PC-3 (cell line): ENCODE results near the gene GDI2. TPM values are rescaled to one million over a fixed set of nuclear protein-coding genes. Genes with fewer than 3 reads are reported as not detected.
A peak's percentile ranks its signal among the peaks of the same experiment; 100 is the strongest.

Experiments used
- ATAC-seq: fragments of 200-7000 bp; cut with Tn5 transposase; 2 replicates; pipeline ENCODE4 v1.9.1; 2020; ENCODE audit warnings: mild to moderate bottlenecking, moderate library complexity
- BruUV-seq: library from RNA; stranded (reverse); fragments of 400-500 nt; replicated peaks from 2 replicates; lab custom pipeline; 2021; lab: Mats Ljungman, UMichigan
- CTCF ChIA-PET: fragments of 300-600 bp; sonication (Branson Sonifier 250); formaldehyde crosslinking; loops from one replicate; lab custom pipeline; 2022; ENCODE audit warnings: antibody characterized with exemption; lab: Charles Lee
- POLR2A ChIA-PET: fragments of 300-600 bp; sonication (Branson Sonifier 250); formaldehyde crosslinking; loops from one replicate; lab custom pipeline; 2022; ENCODE audit warnings: antibody characterized with exemption; ENCODE audit not compliant: unreplicated experiment; lab: Charles Lee
- DNase-seq: peaks from one replicate; pipeline ENCODE4 v3.0.0-alpha.2; 2015
- H2AFZ ChIP-seq: fragments of 300-600 bp; sonication (generic); 2 replicates; pipeline ENCODE4 v1.6.0; 2016; ENCODE audit warnings: antibody characterized with exemption, low read length
- H3F3A ChIP-seq: fragments of 300-600 bp; sonication (generic); one replicate; pipeline ENCODE4 v1.6.0; 2017; ENCODE audit warnings: antibody characterized with exemption, low read length, control low read depth, mild to moderate bottlenecking; ENCODE audit not compliant: unreplicated experiment
- H3K27ac ChIP-seq: fragments of 300-600 bp; sonication (generic); 2 replicates; pipeline ENCODE4 v1.5.1; 2016; ENCODE audit warnings: mild to moderate bottlenecking, low read length
- H3K27me3 ChIP-seq: fragments of 300-600 bp; sonication (generic); 2 replicates; pipeline ENCODE4 v1.6.1; 2016; ENCODE audit warnings: low read length, mixed read lengths
- H3K36me3 ChIP-seq: fragments of 300-600 bp; sonication (generic); 2 replicates; pipeline ENCODE4 v1.6.1; 2016; ENCODE audit warnings: low read depth, mixed run types, low read length, mixed read lengths
- H3K4me1 ChIP-seq: fragments of 300-600 bp; sonication (generic); 2 replicates; pipeline ENCODE4 v1.5.1; 2016; ENCODE audit warnings: low read length; ENCODE audit not compliant: insufficient read depth
- H3K4me2 ChIP-seq: fragments of 300-600 bp; sonication (generic); 2 replicates; pipeline ENCODE4 v1.6.0; 2016; ENCODE audit warnings: low read length
- H3K4me3 ChIP-seq: fragments of 300-600 bp; sonication (generic); 2 replicates; pipeline ENCODE4 v1.5.1; 2016; ENCODE audit warnings: mild to moderate bottlenecking, low read length, mixed read lengths
- H3K79me2 ChIP-seq: fragments of 300-600 bp; sonication (generic); 2 replicates; pipeline ENCODE4 v1.6.1; 2017; ENCODE audit warnings: low read length, mixed read lengths
- H3K9ac ChIP-seq: fragments of 300-600 bp; sonication (generic); 2 replicates; pipeline ENCODE4 v1.6.0; 2016; ENCODE audit warnings: mild to moderate bottlenecking, low read length
- H3K9me2 ChIP-seq: fragments of 300-600 bp; sonication (generic); replicated peaks from 2 replicates; pipeline ENCODE4 v1.6.1; 2016; ENCODE audit warnings: mixed run types, low read length, mixed read lengths
- H3K9me3 ChIP-seq: fragments of 300-600 bp; sonication (generic); 2 replicates; pipeline ENCODE4 v1.6.1; 2016; ENCODE audit warnings: low read length, mixed read lengths
- H4K20me1 ChIP-seq: fragments of 300-600 bp; sonication (generic); 2 replicates; pipeline ENCODE4 v1.6.1; 2016; ENCODE audit warnings: low read length, mixed read lengths
- EZH2 ChIP-seq: fragments of 300-600 bp; sonication (generic); IDR thresholded peaks from one replicate; pipeline ENCODE4 v1.6.1; 2017; ENCODE audit warnings: antibody characterized with exemption, mild to moderate bottlenecking, low read length; ENCODE audit not compliant: unreplicated experiment
- EZH2phosphoT487 ChIP-seq: fragments of 300-600 bp; sonication (generic); IDR thresholded peaks from 2 replicates; pipeline ENCODE4 v1.6.1; 2018; ENCODE audit warnings: mild to moderate bottlenecking, antibody characterized with exemption, low read length, borderline replicate concordance
- intact Hi-C: fragments of 100-400 bp; cut with micrococcal nuclease; formaldehyde crosslinking; loops from 2 replicates; pipeline ENCODE4 v1.9.0; 2023
- total RNA-seq: library from RNA; depleted of rRNA; stranded (reverse); fragments of >200 nt; gene quantifications from 2 replicates; pipeline ENCODE4 v1.2.3, GENCODE V29; 2014
- TF ChIP-seq, protein P1 (sequence below): fragments of 300-600 bp; sonication (generic); conservative IDR thresholded peaks from 2 replicates; pipeline ENCODE4 v1.5.1; 2017; ENCODE audit warnings: antibody characterized with exemption, low read depth, mild to moderate bottlenecking, low read length

Gene GDI2
- total RNA-seq, 1 experiment from 2014 or later = 122 TPM

DNA sequence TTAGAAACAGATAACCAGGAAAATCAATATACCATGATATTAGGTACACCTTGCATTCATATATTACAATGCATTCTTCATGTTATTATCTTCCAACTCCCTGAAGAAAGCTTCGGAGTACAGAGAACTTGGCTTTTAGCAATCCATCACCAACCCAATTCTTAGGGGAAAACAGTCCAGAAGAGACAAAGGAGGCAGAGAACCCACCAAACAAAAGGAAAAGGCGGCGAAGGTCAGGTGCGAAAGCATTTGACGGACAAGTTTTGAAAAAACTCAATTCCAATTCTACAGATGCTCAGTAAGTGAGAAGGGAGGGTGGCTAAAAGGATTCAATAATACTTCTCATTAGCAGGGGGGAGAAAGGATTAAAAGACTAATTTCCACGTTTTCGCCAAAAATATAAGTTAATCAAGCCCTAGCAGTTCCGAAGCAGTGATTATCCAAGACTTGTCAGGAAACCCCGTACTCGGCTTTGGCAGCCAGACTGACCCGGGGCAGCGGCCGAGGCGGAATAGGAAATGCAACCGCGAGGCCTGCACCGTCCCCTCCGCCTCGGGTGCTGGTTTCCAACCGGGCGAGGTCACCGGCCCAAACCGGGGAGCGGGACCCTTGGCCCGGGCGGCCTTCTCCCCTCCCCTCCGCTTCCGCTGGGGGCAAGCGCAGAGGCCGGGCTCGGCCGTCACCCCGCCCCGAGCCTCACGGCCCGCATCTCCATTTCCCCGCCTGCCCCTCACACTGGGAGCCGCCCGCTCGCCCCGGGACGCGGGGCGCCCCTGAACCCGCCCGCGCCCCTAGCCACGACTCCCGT, 747 bp downstream of the GDI2 start:
- Histone ChIP-seq H3K36me3 (no peaks in the 10 kb centered on the region; the same call in 1 of the 2 replicates), H3K4me2 (peak overlapping the region; percentile 91), H3K9me3 (no peaks in the 10 kb centered on the region), H3K27ac (peak overlapping the region; percentile 70), H3F3A (no peaks in the 10 kb centered on the region), H4K20me1 (peaks cover 38% of the 10 kb centered on the region), H3K79me2 (peaks cover 67% of the 10 kb centered on the region), H2AFZ (no peak overlapping the region), H3K4me3 (peak overlapping the region; percentile 96), H3K9me2 (no peaks in the 10 kb centered on the region), H3K4me1 (peaks cover 26% of the 10 kb centered on the region), H3K9ac (peak overlapping the region; percentile 99), H3K27me3 (no peaks in the 10 kb centered on the region)
- TSS peak; percentile 37 for BruUV-seq
- ChIA-PET CTCF (no interaction called here), POLR2A (interaction anchor here (1.4 kb wide), 1 partner anchor 77 kb away, joined by 5 read pairs; the partner anchor contains the start of genes ANKRD16 and FBH1)
- ATAC-seq (peak; percentile 28), DNase-seq (no peak)
- intact Hi-C loops = loop anchor here (5.0 kb wide), 2 partner anchors 75 to 125 kb away; partner anchors contain the start of gene ANKRD16
- TF ChIP-seq EZH2phosphoT487 = no peak

DNA sequence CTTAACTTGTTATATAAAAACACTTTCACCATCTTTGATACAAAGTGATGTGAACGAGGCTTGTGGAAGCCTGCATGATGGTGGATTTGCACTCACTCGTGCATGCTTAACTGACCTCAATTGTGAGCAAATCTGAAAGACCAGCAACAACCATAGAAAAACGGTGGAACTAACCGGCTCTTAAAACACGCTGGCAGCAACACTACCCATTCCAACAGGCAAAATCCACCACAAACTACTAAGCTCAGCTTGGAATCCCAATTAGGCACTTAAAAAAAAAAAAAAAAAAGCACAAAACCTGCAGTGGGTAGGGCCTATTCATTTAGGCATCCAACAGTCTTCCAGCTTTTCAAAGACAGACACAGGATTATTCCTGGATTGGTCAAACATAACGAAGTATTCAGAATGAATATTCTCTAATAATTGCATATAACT, 1.8 kb downstream of the GDI2 start:
- H3K36me3 ChIP-seq = no peaks in the 10 kb centered on the region; the same call in 1 of the 2 replicates

DNA sequence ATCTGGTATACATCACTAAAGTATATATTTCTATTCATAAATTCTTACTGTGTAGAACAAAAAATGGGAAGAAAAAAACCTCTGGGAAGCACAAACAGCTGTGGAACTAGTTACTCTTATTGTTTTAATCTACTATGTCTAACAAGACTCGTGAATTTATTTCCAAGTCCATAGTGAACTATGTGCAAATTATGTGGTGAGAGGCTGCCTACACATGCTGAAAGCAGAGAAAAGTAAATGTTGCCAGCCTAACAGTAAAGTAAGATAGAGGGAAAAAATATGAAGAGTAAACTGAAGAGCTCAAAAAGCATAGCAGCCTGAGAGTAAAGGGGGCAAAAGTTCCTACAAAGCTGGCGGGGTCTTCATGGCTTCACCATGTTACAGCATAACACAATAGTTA, 3.0 kb downstream of the GDI2 start:
- ChIA-PET POLR2A (no interaction called here), CTCF (no interaction called here)
- peak overlapping the region; percentile 96 for H3K4me3 ChIP-seq
- no peak overlapping the region for H3K27ac ChIP-seq
- H3K27me3 ChIP-seq = no peaks in the 10 kb centered on the region
- H3K79me2 ChIP-seq = peaks cover 89% of the 10 kb centered on the region
- H4K20me1 ChIP-seq = peaks cover 46% of the 10 kb centered on the region
- no peaks in the 10 kb centered on the region for H3K9me2 ChIP-seq
- BruUV-seq = no TSS peak
- no peak for DNase-seq
- H3K9ac ChIP-seq = no peak overlapping the region
- H2AFZ ChIP-seq = no peak overlapping the region
- TF ChIP-seq EZH2 (no peak), EZH2phosphoT487 (no peak)
- TF ChIP-seq, protein P1, sequence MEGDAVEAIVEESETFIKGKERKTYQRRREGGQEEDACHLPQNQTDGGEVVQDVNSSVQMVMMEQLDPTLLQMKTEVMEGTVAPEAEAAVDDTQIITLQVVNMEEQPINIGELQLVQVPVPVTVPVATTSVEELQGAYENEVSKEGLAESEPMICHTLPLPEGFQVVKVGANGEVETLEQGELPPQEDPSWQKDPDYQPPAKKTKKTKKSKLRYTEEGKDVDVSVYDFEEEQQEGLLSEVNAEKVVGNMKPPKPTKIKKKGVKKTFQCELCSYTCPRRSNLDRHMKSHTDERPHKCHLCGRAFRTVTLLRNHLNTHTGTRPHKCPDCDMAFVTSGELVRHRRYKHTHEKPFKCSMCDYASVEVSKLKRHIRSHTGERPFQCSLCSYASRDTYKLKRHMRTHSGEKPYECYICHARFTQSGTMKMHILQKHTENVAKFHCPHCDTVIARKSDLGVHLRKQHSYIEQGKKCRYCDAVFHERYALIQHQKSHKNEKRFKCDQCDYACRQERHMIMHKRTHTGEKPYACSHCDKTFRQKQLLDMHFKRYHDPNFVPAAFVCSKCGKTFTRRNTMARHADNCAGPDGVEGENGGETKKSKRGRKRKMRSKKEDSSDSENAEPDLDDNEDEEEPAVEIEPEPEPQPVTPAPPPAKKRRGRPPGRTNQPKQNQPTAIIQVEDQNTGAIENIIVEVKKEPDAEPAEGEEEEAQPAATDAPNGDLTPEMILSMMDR = no peak
- ATAC-seq = no peak
- H3K36me3 ChIP-seq = no peaks in the 10 kb centered on the region; the same call in 1 of the 2 replicates
- intact Hi-C loops = loop anchor here (2.0 to 5.0 kb wide), 3 partner anchors 63 to 123 kb away; partner anchors contain the start of gene ANKRD16
- no peaks in the 10 kb centered on the region for H3F3A ChIP-seq
- no peaks in the 10 kb centered on the region for H3K9me3 ChIP-seq
- H3K4me2 ChIP-seq = peak overlapping the region; percentile 91
- H3K4me1 ChIP-seq = peaks cover 26% of the 10 kb centered on the region

More for the DNA sequence above, 1.8 kb downstream of the GDI2 start:
- Histone ChIP-seq H3K4me2 (peak overlapping the region; percentile 91), H3K27me3 (no peaks in the 10 kb centered on the region), H3K4me1 (peaks cover 26% of the 10 kb centered on the region), H3K4me3 (peak overlapping the region; percentile 96), H3K9me3 (no peaks in the 10 kb centered on the region), H3K9ac (peak overlapping the region; percentile 99; the same call in 1 of the 2 replicates), H3K27ac (no peak overlapping the region), H3K9me2 (no peaks in the 10 kb centered on the region), H4K20me1 (peaks cover 46% of the 10 kb centered on the region), H3K79me2 (peaks cover 78% of the 10 kb centered on the region), H3F3A (no peaks in the 10 kb centered on the region), H2AFZ (no peak overlapping the region)
- ChIA-PET CTCF (interaction anchor here (0.7 kb wide), 1 partner anchor 24 kb away, joined by 11 read pairs; no protein-coding TSS in a partner anchor), POLR2A (interaction anchor here (0.6 kb wide), 1 partner anchor 79 kb away, joined by 8 read pairs; the partner anchor contains the start of genes ANKRD16 and FBH1)
- ATAC-seq = no peak
- peak; percentile 40 for DNase-seq
- no TSS peak for BruUV-seq
- intact Hi-C loops = loop anchor here (2.0 to 5.0 kb wide), 3 partner anchors 61 to 124 kb away; partner anchors contain the start of gene ANKRD16
- TF ChIP-seq EZH2phosphoT487 (no peak), EZH2 (no peak)
- TF ChIP-seq, protein P1 = no peak
